Type B pancreatic cell (in vitro differentiated cells): ENCODE results near the gene RAB36. TPM values are rescaled to one million over a fixed set of nuclear protein-coding genes. Genes with fewer than 3 reads are reported as not detected.

Source experiments
- DNase-seq: peaks from one replicate; pipeline ENCODE4 v3.0.0; 2021; ENCODE audit warnings: mixed read lengths; ENCODE audit not compliant: unreplicated experiment; ENCODE audit errors: extremely low spot score
- H3K27ac Mint-ChIP-seq: 2 replicates; pipeline ENCODE4 v1.8.0; 2021; ENCODE audit warnings: mild to moderate bottlenecking, mixed read lengths
- H3K27me3 Mint-ChIP-seq: 2 replicates; pipeline ENCODE4 v1.8.0; 2021; ENCODE audit warnings: mixed read lengths
- H3K36me3 Mint-ChIP-seq: 2 replicates; pipeline ENCODE4 v1.8.0; 2021; ENCODE audit warnings: mixed read lengths
- H3K4me1 Mint-ChIP-seq: one replicate; pipeline ENCODE4 v1.8.0; 2021; ENCODE audit warnings: mixed read lengths; ENCODE audit not compliant: unreplicated experiment
- H3K4me3 Mint-ChIP-seq: 2 replicates; pipeline ENCODE4 v1.8.0; 2021; ENCODE audit warnings: mild to moderate bottlenecking, mixed read lengths
- H3K9me3 Mint-ChIP-seq: 2 replicates; pipeline ENCODE4 v1.8.0; 2021; ENCODE audit warnings: mixed read lengths
- total RNA-seq: library from RNA; stranded (reverse); gene quantifications from 2 replicates; pipeline ENCODE4 v1.2.1, GENCODE V29; 2021; ENCODE audit warnings: low replicate concordance
- TF ChIP-seq, protein P1 (sequence below): fragments of 200-600 bp; sonication (generic); conservative IDR thresholded peaks from 2 replicates; pipeline ENCODE4 v1.5.0; 2021; ENCODE audit warnings: antibody characterized with exemption, mild to moderate bottlenecking

The RAB36 gene
- total RNA-seq, 1 donor from 2014 or later, result 18.4 TPM

GRCh38 chr22:23157560-23158515 lies 12.6 kb downstream of the RAB36 start:
- H3K4me1 Mint-ChIP-seq, result peaks cover 8% of the 10 kb centered on the region
- H3K9me3 Mint-ChIP-seq, result no peaks in the 10 kb centered on the region
- no peak for DNase-seq
- peak overlapping the region; percentile 56 for H3K27ac Mint-ChIP-seq
- H3K27me3 Mint-ChIP-seq, result no peaks in the 10 kb centered on the region
- TF ChIP-seq, protein P1, sequence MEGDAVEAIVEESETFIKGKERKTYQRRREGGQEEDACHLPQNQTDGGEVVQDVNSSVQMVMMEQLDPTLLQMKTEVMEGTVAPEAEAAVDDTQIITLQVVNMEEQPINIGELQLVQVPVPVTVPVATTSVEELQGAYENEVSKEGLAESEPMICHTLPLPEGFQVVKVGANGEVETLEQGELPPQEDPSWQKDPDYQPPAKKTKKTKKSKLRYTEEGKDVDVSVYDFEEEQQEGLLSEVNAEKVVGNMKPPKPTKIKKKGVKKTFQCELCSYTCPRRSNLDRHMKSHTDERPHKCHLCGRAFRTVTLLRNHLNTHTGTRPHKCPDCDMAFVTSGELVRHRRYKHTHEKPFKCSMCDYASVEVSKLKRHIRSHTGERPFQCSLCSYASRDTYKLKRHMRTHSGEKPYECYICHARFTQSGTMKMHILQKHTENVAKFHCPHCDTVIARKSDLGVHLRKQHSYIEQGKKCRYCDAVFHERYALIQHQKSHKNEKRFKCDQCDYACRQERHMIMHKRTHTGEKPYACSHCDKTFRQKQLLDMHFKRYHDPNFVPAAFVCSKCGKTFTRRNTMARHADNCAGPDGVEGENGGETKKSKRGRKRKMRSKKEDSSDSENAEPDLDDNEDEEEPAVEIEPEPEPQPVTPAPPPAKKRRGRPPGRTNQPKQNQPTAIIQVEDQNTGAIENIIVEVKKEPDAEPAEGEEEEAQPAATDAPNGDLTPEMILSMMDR, result no peak
- no peak overlapping the region for H3K4me3 Mint-ChIP-seq
- H3K36me3 Mint-ChIP-seq, result peaks cover 5% of the 10 kb centered on the region

- no peak overlapping the region for H3K4me3 Mint-ChIP-seq
- H3K9me3 Mint-ChIP-seq, result no peaks in the 10 kb centered on the region
- peaks cover 8% of the 10 kb centered on the region for H3K4me1 Mint-ChIP-seq
- no peak overlapping the region for H3K27ac Mint-ChIP-seq
- DNase-seq, result no peak
- H3K27me3 Mint-ChIP-seq, result no peaks in the 10 kb centered on the region
- TF ChIP-seq, protein P1, result no peak
- peaks cover 5% of the 10 kb centered on the region for H3K36me3 Mint-ChIP-seq
Measured at GRCh38 chr22:23158516-23159290, 13.4 kb downstream of the RAB36 start.

DNA sequence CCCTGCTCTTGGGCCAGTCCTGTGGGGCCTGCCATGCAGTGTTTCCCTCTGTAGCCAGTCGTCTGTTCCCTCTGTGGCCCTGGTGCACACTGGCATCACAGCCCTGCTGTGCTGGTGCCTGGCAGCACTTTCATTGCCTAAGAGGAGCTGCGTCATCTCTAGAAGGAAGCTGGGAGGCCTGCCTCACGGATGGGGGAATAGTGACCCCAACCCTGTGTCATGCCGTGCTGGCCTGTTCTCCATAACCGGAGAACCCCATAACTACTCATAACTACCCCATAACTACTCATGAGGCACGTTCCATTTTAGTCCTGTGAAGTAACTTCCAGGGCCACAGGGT lies 14.0 kb downstream of the RAB36 start:
- Mint-ChIP-seq H3K4me1 (peaks cover 8% of the 10 kb centered on the region), H3K27ac (no peak overlapping the region), H3K36me3 (peaks cover 5% of the 10 kb centered on the region), H3K27me3 (no peaks in the 10 kb centered on the region), H3K9me3 (no peaks in the 10 kb centered on the region), H3K4me3 (no peak overlapping the region)
- no peak for DNase-seq
- TF ChIP-seq, protein P1, result no peak

GRCh38 chr22:23161029-23161428 lies 15.8 kb downstream of the RAB36 start:
- Mint-ChIP-seq H3K27ac (no peak overlapping the region), H3K4me3 (no peak overlapping the region), H3K9me3 (no peaks in the 10 kb centered on the region), H3K36me3 (no peaks in the 10 kb centered on the region), H3K4me1 (peaks cover 3% of the 10 kb centered on the region), H3K27me3 (no peaks in the 10 kb centered on the region)
- TF ChIP-seq, protein P1, result no peak
- DNase-seq, result no peak

DNA sequence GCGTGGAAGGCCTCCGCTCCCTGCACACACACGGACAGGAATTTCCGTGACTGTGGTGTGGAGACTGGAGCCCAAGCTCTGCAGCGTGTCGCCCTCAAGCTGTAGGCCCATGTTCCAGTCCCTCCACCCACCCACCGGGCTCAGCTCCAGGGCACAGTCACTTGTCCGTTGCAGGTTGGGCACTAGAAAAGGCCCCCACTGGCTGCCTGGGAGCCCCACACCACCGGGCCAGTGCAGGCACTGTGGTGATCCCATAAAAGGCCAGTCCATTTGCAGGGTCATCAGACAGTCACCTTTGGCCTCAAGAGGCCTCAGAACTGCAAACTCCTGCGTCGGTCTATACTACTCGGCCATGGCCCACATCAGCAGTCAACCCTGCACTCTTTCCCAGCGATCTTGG lies 16.3 kb downstream of the RAB36 start:
- no peak overlapping the region for H3K27ac Mint-ChIP-seq
- no peaks in the 10 kb centered on the region for H3K27me3 Mint-ChIP-seq
- H3K4me1 Mint-ChIP-seq, result peaks cover 3% of the 10 kb centered on the region
- TF ChIP-seq, protein P1, result no peak
- no peak overlapping the region for H3K4me3 Mint-ChIP-seq
- H3K9me3 Mint-ChIP-seq, result no peaks in the 10 kb centered on the region
- no peaks in the 10 kb centered on the region for H3K36me3 Mint-ChIP-seq
- no peak for DNase-seq
